ENCODE data around the gene PPP1R15A.
"Not testable (repeated sequence)": the region's sequence is repeated elsewhere in the genome, so short reads cannot be mapped to it uniquely, and the experiment has no call there.

GRCh38 chr19:48879696-48880095 is 7.5 kb downstream of the PPP1R15A start:
- TF ChIP-seq POLR2A, CTCF, EP300 (IDR thresholded peaks at IDR 0.05): not testable (repeated sequence)
